Stimulated activated CD8-positive, alpha-beta memory T cell treated with anti-CD3 and anti-CD28 coated beads, Interleukin-15, amount 100 ng/mL, for 4 hours (primary cell): ENCODE results near the gene KIF27.
"Not testable (repeated sequence)": the region's sequence is repeated elsewhere in the genome, so short reads cannot be mapped to it uniquely, and the experiment has no call there.

ENCODE experiments used
- DNase-seq, 2 donors: peaks; one replicate each; pipeline ENCODE4 v3.0.0-alpha.2; 2020; ENCODE audit warnings: low read depth in 2 of 2

The KIF27 gene

DNA sequence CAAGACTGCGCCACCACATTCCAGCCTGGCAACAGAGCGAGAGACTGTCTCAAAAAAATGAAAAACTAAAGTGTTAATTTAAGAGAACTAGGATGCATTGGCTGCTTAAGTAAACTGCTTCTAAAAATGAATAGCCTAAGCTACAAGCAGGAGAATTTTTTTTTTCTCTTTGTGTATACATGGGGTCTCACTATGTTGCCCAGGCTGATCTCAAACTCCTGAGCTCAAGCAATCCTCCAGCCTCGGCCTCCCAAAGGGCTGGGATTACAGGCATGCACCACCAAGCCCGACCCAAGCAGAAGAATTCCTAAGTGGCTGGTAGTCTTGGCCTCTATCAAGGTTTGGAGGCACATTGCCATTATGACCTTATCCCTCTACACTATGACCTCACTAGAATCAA is 106.1 kb downstream of the KIF27 start:
- DNase-seq: not testable (repeated sequence)

DNA sequence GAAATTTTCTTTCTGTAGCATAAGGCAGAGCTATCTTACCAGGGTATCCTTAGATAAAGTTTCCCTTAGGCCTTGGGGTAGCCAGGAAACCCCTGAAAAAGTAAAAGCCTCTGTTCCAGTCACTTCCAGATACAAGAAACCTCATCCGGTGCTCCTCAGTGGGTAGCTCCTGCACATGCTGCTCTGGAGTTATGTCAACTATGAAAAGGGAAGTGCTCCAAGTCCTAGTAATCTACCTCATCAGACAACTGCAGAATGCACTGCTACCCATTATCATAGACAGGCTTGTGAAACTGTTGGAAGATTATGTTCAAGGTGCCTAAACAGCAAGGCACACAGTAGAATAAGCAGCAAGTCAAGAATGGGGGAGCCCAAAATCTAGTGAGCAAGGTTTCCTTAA is 112.0 kb downstream of the KIF27 start:
- DNase-seq: not testable (repeated sequence)

DNA sequence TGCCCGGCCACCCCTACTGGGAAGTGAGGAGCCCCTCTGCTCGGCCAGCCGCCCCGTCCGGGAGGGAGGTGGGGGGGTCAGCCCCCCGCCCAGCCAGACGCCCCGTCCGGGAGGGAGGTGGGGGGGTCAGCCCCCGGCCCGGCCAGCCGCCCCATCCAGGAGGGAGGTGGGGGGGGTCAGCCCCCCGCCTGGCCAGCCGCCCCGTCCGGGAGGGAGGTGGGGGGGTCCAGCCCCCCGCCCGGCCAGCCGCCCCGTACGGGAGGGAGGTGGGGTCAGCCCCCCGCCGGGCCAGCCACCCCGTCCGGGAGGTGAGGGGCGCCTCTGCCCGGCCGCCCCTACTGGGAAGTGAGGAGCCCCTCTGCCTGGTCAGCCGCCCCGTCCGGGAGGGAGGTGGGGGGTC is 116.8 kb downstream of the KIF27 start:
- not testable (repeated sequence) for DNase-seq

DNA sequence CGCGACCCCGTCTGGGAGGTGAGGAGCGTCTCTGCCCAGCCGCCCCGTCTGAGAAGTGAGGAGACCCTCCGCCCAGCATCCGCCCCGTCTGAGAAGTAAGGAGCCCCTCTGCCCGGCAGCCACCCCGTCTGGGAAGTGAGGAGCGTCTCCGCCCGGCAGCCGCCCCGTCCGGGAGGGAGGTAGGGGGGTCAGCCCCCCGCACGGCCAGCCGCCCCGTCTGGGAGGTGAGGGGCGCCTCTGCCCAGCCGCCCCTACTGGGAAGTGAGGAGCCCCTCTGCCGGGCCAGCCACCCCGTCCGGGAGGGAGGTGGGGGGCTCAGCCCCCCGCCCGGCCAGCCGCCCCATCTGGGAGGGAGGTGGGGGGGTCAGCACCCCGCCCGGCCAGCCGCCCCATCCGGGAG is 117.3 kb downstream of the KIF27 start:
- not testable (repeated sequence) for DNase-seq

DNA sequence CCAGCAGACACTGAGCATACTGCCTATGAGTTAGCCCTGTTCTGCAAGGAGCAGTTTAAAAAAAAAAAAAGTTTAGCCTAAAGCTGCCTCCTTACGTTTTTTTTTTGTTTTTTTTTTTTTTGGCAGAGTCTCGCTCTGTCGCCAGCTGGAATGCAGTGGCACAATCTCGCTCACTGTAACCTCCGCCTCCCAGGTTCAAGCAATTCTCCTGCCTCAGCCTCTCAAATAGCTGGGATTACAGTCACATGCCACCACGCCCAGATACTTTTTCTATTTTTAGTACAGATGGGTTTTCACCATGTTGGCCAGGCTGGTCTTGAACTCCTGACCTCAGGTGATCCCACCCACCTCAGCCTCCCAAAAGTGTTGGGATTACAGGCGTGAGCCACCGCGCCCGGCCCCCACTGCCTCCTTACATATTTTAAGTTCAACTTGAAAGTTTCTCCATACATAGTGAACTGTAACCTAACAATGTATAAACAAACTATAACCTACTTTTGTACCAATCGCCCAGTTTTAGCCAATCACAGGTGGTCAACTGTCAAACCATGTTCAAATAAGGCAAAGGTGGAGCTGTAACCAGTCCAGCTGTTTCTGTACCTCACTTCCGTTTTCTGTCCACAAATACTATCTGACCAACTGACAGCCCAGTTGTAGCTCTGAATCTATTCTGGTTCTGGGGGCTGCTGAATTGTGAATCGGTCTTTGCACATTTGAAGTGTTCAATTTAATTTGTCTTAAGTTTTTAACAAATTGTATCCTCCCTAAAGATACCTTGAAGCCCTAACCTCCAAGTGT is 120.8 kb downstream of the KIF27 start:
- DNase-seq: no peak

DNA sequence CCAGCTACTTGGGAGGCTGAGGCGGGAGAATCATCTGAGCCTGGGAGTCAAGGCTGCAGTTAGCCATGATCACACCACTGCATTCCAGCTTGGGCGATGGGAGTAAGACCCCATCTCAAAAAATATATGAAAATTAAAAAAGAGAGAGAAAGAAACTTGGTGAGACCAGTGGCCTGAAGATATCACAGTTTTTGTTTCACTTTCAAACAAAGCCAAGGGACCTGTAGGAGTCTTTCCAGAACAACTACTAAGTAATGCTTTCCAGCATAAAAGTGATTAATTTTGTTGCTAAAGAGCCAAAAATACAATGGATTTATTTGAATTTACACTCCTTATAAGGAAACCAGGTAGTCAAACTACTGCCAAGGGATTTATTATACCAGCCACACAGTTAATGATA is 127.2 kb downstream of the KIF27 start:
- DNase-seq: no peak

DNA sequence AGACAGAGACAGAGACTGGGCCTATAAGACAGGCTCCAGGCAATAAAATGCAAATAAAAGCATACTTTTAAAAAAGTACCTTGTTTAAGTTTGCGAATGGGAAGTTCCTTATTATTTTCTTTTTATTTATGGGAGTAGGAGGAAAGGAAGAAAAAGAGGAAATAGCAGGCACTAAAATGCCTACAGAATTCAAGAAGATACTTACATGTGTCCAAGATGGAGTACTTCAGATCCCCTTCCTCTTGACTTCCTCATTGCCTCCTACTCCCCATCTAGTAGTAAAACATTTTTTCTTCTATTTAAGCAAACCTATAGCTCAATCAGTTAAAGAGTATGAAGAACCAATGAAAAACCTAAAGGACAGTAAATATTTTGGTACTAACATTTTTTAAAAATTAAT is 128.5 kb downstream of the KIF27 start:
- no peak for DNase-seq
